HepG2 (cell line): ENCODE results near the gene NEDD4L. TPM values are rescaled to one million over a fixed set of nuclear protein-coding genes. Genes with fewer than 3 reads are reported as not detected.

Experiments used
- ATAC-seq: fragments of 200-7000 bp; cut with Tn5 transposase; 3 replicates; pipeline ENCODE4 v1.9.1; 2020; ENCODE audit warnings: mild to moderate bottlenecking, moderate library complexity
- BruUV-seq: library from RNA; stranded (reverse); fragments of 400-500 nt; replicated peaks from 2 replicates; lab custom pipeline; 2021; lab: Mats Ljungman, UMichigan
- CTCF ChIA-PET: fragments of 300-600 bp; formaldehyde crosslinking; extraction: SDS; loops from one replicate; lab custom pipeline; 2021; ENCODE audit warnings: low total read pairs, inconsistent platforms, low intra/inter-chr PET ratio; lab: Yijun Ruan, JAX
- POLR2A ChIA-PET: fragments of 350-600 bp; sonication (Branson Sonifier 250); formaldehyde crosslinking; loops from one replicate; lab custom pipeline; 2020; ENCODE audit warnings: antibody characterized with exemption, inconsistent platforms; lab: Yijun Ruan, JAX
- DNase-seq: peaks from one replicate; pipeline ENCODE4 v3.0.0-alpha.2; 2015; ENCODE audit warnings: low spot score
- FAIRE-seq: peaks from 3 replicates; lab custom pipeline; 2011; peaks lifted over from hg19 to GRCh38; lab: Jason Lieb, UNC
- H2AFZ ChIP-seq: one replicate; pipeline ENCODE4 v1.6.1; 2011; ENCODE audit warnings: low read length, inconsistent platforms
- H3K27ac ChIP-seq: fragments of 300-600 bp; 3 replicates; pipeline ENCODE4 v1.8.0; 2011; ENCODE audit warnings: mixed run types, mild to moderate bottlenecking, mixed read lengths, low read length, inconsistent platforms; ENCODE audit not compliant: insufficient read depth; ENCODE audit errors: extremely low read length
- H3K27me3 ChIP-seq, 2 experiments: fragments of 200-600 bp in 1 of 2; 2 replicates in 1 of 2; 3 replicates in 1 of 2; pipeline versions ENCODE4 v1.6.0 to v1.8.0; 2011; ENCODE audit warnings: low read length in 2 of 2, mild to moderate bottlenecking in 2 of 2, moderate library complexity in 2 of 2, inconsistent platforms in 1 of 2; ENCODE audit not compliant: insufficient read depth in 2 of 2, control insufficient read depth in 1 of 2
- H3K36me3 ChIP-seq, 2 experiments: fragments of 200-600 bp in 1 of 2; replicated peaks in 1 of 2; 2 replicates in 1 of 2; 3 replicates in 1 of 2; pipeline versions ENCODE4 v1.5.1 to v1.8.0; 2011; ENCODE audit warnings: low read length in 2 of 2, inconsistent platforms in 1 of 2; ENCODE audit not compliant: insufficient read depth in 2 of 2, control insufficient read depth in 1 of 2
- H3K4me1 ChIP-seq: 2 replicates; pipeline ENCODE4 v1.5.1; 2012; ENCODE audit warnings: low read length, inconsistent platforms; ENCODE audit not compliant: insufficient read depth
- H3K4me2 ChIP-seq: 2 replicates; pipeline ENCODE4 v1.6.0; 2011; ENCODE audit warnings: low read depth, low read length, inconsistent platforms
- H3K4me3 ChIP-seq, 3 experiments: fragments of 200-600 bp in 1 of 3; sonication (generic), shearing (Covaris generic) in 1 of 3; replicated peaks in 1 of 3; 2 replicates each; pipeline ENCODE4 v1.5.1; 2011 to 2016; ENCODE audit warnings: low read length in 3 of 3, inconsistent platforms in 2 of 3, low read depth in 2 of 3, mild to moderate bottlenecking in 2 of 3, control low read depth in 1 of 3, mixed read lengths in 1 of 3; ENCODE audit not compliant: insufficient read depth in 1 of 3
- H3K79me2 ChIP-seq: one replicate; pipeline ENCODE4 v1.6.1; 2011; ENCODE audit warnings: low read length, inconsistent platforms; ENCODE audit not compliant: insufficient read depth
- H3K9ac ChIP-seq: 2 replicates; pipeline ENCODE4 v1.6.0; 2011; ENCODE audit warnings: mild to moderate bottlenecking, low read depth, low read length, inconsistent platforms; ENCODE audit not compliant: insufficient read depth
- H3K9me3 ChIP-seq: 2 replicates; pipeline ENCODE4 v1.5.1; 2012; ENCODE audit warnings: mild to moderate bottlenecking, low read length
- H4K20me1 ChIP-seq: 2 replicates; pipeline ENCODE4 v1.6.0; 2011; ENCODE audit warnings: inconsistent platforms, mild to moderate bottlenecking, low read length, moderate library complexity; ENCODE audit not compliant: insufficient read depth
- ARID5B ChIP-seq: IDR thresholded peaks from 2 replicates; pipeline ENCODE4 v1.4.0; 2020; ENCODE audit warnings: mild to moderate bottlenecking, missing genetic modification reagents
- BCL6 ChIP-seq: IDR thresholded peaks from 2 replicates; pipeline ENCODE4 v1.6.1; 2016; ENCODE audit warnings: missing genetic modification reagents, missing compliant biosample characterization
- EED ChIP-seq: sonication (generic); formaldehyde crosslinking; IDR thresholded peaks from 2 replicates; pipeline ENCODE4 v1.5.0; 2020; ENCODE audit warnings: mild to moderate bottlenecking, missing genetic modification reagents
- ERF ChIP-seq: IDR thresholded peaks from 2 replicates; pipeline ENCODE4 v1.6.1; 2018; ENCODE audit warnings: missing biosample characterization, missing genetic modification reagents
- HDAC1 ChIP-seq: sonication (generic); formaldehyde crosslinking; IDR thresholded peaks from 2 replicates; pipeline ENCODE4 v1.5.1; 2020; ENCODE audit warnings: mild to moderate bottlenecking, missing genetic modification reagents
- HDAC2 ChIP-seq: sonication (generic); formaldehyde crosslinking; IDR thresholded peaks from 2 replicates; pipeline ENCODE4 v1.4.0; 2020; ENCODE audit warnings: missing genetic modification reagents
- IRF2 ChIP-seq: IDR thresholded peaks from 2 replicates; pipeline ENCODE4 v1.6.1; 2018; ENCODE audit warnings: missing genetic modification reagents, missing compliant biosample characterization
- SRF ChIP-seq: IDR thresholded peaks from 2 replicates; pipeline ENCODE4 v1.6.1; 2011; ENCODE audit warnings: mild to moderate bottlenecking, low read depth, low read length, moderate library complexity
- TCF12 ChIP-seq, 2 experiments: fragments of 450-650 bp in 1 of 2; sonication (generic) in 1 of 2; formaldehyde crosslinking in 1 of 2; IDR thresholded peaks; 2 replicates each; pipeline versions ENCODE4 v1.6.1 to v1.8.0; 2017 to 2022; ENCODE audit warnings: antibody characterized with exemption in 1 of 2, mild to moderate bottlenecking in 1 of 2, missing genetic modification reagents in 1 of 2, moderate library complexity in 1 of 2
- ZNF121 ChIP-seq: sonication (generic); formaldehyde crosslinking; IDR thresholded peaks from 2 replicates; pipeline ENCODE4 v1.5.0; 2020; ENCODE audit warnings: mild to moderate bottlenecking, missing genetic modification reagents
- ZNF777 ChIP-seq: sonication (generic); formaldehyde crosslinking; IDR thresholded peaks from 2 replicates; pipeline ENCODE4 v1.4.0; 2020; ENCODE audit warnings: missing genetic modification reagents
- ZSCAN29 ChIP-seq: sonication (generic); formaldehyde crosslinking; conservative IDR thresholded peaks from 2 replicates; pipeline ENCODE4 v1.4.0; 2020; ENCODE audit warnings: mild to moderate bottlenecking, missing genetic modification reagents
- WGBS: methylation state at CpG from one replicate; pipeline ENCODE4 v1.1.6; 2017; ENCODE audit warnings: low lambda C conversion rate; 5-methylcytosine and 5-hydroxymethylcytosine counted together
- in situ Hi-C: cut with HindIII; loops from 2 replicates; pipeline ENCODE4 v1.10.0; 2017; ENCODE audit warnings: low pct_unique_long_range_greater_than_20kb; ENCODE audit not compliant: extremely low pct_ligation_motif_present
- intact Hi-C: fragments of 100-400 bp; cut with micrococcal nuclease; formaldehyde crosslinking; loops from one replicate; pipeline ENCODE4 v1.10.0; 2022; ENCODE audit not compliant: unreplicated experiment
- polyA plus RNA-seq, 8 experiments: library from polyadenylated mRNA; depleted of rRNA in 3 of 8; stranded (reverse) in 7 of 8; unstranded in 1 of 8; fragments of >200 nt; fragmentation: Illumina TruSeq in 4 of 8; extraction: Trizol in 4 of 8; gene quantifications; 2 replicates each; pipeline versions ENCODE4 v1.2.1 to v1.2.3, GENCODE V29; 2011 to 2016; ENCODE audit warnings: low read depth in 4 of 8, missing spikeins in 1 of 8, mixed read lengths in 1 of 8; ENCODE audit not compliant: insufficient read depth in 1 of 8
- total RNA-seq, 5 experiments: library from RNA; depleted of rRNA; stranded (reverse); fragments of >200 nt; fragmentation: Illumina TruSeq; extraction: Trizol; gene quantifications; 2 replicates each; pipeline ENCODE4 v1.2.3, GENCODE V29; 2016; ENCODE audit warnings: low read depth in 1 of 5
- TF ChIP-seq, protein P1 (sequence below): sonication (generic); formaldehyde crosslinking; IDR thresholded peaks from 2 replicates; pipeline ENCODE4 v1.5.0; 2020; ENCODE audit warnings: mild to moderate bottlenecking, missing genetic modification reagents, borderline replicate concordance
- TF ChIP-seq, protein P2 (sequence below): IDR thresholded peaks from 2 replicates; pipeline ENCODE4 v1.6.1; 2012; ENCODE audit warnings: low read length, improper control_type of control experiment

NEDD4L gene
- total and polyA plus RNA-seq, 2 of the 13 experiments (the other 11 are each of a cell fraction or from before 2014, with no cell fraction given) = 168 to 390 TPM

DNA sequence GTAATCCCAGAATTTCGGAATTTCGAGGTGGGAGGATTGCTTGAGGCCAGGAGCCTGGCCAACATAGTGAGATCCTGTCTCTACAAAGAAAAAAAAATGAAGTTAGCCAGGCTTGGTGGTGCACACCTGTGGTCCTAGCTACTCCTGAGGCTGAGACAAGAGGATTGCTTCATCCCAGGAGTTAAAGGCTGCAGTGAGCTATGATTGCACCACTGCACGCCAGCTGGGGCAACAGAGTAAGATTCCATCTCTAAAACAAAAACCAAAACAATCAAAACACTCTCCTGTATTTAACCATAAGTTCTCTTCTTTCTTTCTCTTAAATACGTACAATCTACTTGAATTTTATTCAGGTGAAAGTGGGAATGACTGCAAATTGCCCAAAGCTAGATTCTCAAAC is 33.8 kb upstream of the NEDD4L start (continued):
- TF ChIP-seq, protein P1, sequence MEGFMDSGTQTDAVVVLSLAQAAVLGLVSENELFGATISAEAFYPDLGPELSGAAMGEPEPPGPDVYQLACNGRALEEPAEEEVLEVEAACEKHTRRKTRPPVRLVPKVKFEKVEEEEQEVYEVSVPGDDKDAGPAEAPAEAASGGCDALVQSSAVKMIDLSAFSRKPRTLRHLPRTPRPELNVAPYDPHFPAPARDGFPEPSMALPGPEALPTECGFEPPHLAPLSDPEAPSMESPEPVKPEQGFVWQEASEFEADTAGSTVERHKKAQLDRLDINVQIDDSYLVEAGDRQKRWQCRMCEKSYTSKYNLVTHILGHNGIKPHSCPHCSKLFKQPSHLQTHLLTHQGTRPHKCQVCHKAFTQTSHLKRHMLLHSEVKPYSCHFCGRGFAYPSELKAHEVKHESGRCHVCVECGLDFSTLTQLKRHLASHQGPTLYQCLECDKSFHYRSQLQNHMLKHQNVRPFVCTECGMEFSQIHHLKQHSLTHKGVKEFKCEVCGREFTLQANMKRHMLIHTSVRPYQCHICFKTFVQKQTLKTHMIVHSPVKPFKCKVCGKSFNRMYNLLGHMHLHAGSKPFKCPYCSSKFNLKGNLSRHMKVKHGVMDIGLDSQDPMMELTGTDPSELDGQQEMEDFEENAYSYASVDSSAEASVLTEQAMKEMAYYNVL (CRISPR knock-in tag) = no peak
- TF ChIP-seq SRF (no peak), HDAC1 (CRISPR knock-in tag) (no peak), TCF12 (IDR thresholded peaks at IDR 0.05) (no peak), TCF12 (CRISPR knock-in tag; IDR thresholded peaks at IDR 0.05) (no peak), EED (CRISPR knock-in tag) (no peak), ERF (no peak), ZNF777 (CRISPR knock-in tag) (no peak), ZNF121 (CRISPR knock-in tag) (peak; percentile 92), IRF2 (CRISPR knock-in tag) (no peak)

GRCh38 chr18:58012356-58012755 is 31.7 kb upstream of the NEDD4L start:
- in situ Hi-C loops (loop anchor here (25.0 kb wide), 1 partner anchor 650 kb away; the partner anchor contains the start of gene MALT1), intact Hi-C loops (loop anchor here (5.0 kb wide), 1 partner anchor 40 kb away; no protein-coding TSS in a partner anchor)
- Histone ChIP-seq H3K4me2 (peak overlapping the region; percentile 60), H3K27ac (peak overlapping the region; percentile 70), H3K4me1 (peaks cover 87% of the 10 kb centered on the region), H2AFZ (no peak overlapping the region), H3K27me3 (no peaks in the 10 kb centered on the region), H3K9me3 (peaks cover 8% of the 10 kb centered on the region), H4K20me1 (no peaks in the 10 kb centered on the region), H3K36me3 (no peaks in the 10 kb centered on the region), H3K9ac (no peak overlapping the region), H3K79me2 (no peaks in the 10 kb centered on the region), H3K4me3 (no peak overlapping the region; a peak in 1 of 6 replicates)
- ChIA-PET CTCF (no interaction called here), POLR2A (interaction anchor here (1.2 to 2.2 kb wide), 6 partner anchors 14 to 404 kb away, joined by 3 to 14 read pairs (median 6); partner anchors contain the start of gene NEDD4L)
- BruUV-seq = no TSS peak
- DNase-seq (peak; percentile 72), ATAC-seq (0 out of 3 replicates have a peak, but pooled peaks have one; percentile 6), FAIRE-seq (no peak)
- WGBS = 0% methylated on average over 1 of the region's 1 CpG
- TF ChIP-seq ZSCAN29 (CRISPR knock-in tag) (no peak), BCL6 (CRISPR knock-in tag) (peak; percentile 91), HDAC2 (CRISPR knock-in tag) (peak; percentile 69), ARID5B (CRISPR knock-in tag) (peak; percentile 88)
- TF ChIP-seq, protein P2, sequence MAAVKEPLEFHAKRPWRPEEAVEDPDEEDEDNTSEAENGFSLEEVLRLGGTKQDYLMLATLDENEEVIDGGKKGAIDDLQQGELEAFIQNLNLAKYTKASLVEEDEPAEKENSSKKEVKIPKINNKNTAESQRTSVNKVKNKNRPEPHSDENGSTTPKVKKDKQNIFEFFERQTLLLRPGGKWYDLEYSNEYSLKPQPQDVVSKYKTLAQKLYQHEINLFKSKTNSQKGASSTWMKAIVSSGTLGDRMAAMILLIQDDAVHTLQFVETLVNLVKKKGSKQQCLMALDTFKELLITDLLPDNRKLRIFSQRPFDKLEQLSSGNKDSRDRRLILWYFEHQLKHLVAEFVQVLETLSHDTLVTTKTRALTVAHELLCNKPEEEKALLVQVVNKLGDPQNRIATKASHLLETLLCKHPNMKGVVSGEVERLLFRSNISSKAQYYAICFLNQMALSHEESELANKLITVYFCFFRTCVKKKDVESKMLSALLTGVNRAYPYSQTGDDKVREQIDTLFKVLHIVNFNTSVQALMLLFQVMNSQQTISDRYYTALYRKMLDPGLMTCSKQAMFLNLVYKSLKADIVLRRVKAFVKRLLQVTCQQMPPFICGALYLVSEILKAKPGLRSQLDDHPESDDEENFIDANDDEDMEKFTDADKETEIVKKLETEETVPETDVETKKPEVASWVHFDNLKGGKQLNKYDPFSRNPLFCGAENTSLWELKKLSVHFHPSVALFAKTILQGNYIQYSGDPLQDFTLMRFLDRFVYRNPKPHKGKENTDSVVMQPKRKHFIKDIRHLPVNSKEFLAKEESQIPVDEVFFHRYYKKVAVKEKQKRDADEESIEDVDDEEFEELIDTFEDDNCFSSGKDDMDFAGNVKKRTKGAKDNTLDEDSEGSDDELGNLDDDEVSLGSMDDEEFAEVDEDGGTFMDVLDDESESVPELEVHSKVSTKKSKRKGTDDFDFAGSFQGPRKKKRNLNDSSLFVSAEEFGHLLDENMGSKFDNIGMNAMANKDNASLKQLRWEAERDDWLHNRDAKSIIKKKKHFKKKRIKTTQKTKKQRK = no peak
